ENCODE data around the gene ZNF154.

Gene ZNF154

GRCh38 chr19:57672466-57672865, 36.5 kb downstream of the ZNF154 start:
- DNase-seq, result no peak

DNA sequence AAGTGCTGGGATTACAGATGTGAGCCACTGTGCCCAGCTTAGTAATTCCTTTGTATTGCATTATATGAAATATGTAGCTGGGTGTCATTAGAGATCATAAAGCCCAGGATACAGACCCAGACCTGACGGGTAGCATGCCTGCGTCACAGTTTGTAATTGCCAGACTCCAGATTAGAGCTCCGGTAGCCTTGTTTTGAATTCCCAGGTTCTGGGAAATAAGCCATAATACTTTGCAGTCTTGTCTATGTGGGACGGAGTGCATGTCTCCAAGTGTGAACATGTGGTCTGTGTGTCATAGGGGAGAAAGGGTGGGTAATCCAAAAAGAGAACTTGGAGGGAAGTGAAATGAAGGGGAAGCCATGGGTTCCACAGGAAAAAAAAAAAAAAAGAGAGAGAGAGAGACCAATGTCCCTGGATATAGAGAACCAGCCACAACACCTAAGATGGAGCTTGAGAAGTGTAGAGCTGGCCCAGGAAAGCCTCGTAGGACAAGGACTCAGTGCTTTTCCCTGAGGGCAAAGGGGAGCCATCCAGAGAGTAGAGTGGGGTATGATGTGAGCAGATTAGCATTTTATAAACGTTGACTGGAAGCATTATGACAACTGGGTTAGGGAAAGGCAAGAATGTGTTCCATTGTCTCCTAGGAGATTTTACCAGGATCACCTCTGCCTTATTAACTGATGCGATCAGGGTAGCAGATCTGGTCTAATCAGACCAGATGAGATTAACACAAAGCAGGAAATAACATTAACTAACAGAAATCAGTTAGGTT, 37.7 kb downstream of the ZNF154 start:
- DNase-seq, result no peak

GRCh38 chr19:57668635-57669034, 40.4 kb downstream of the ZNF154 start, which contains the start of gene ZSCAN4:
Gene ZSCAN4, plus strand, starts transcription at chr19:57668935. Its CDS starts 7,211 bp downstream, at chr19:57676146.
- no peak for DNase-seq

DNA sequence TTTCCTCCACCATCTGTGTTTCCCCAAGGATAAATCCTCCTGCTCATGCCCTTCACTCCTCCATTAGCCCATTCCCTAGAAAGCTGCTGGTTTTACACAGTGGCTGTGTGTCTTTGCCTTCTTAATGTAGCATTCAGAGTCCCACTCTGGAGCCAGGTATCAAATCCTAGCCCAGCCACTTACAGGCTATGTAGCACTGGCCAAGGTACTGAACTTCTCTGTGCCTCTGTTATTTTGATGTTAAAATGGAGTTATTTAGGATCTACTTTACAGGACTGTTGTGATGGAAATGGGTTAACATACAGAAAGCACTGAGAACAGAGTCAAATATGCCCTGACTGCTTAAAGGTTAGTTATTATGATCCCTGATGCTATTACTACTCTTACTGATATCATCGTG, 41.8 kb downstream of the ZNF154 start:
- no peak for DNase-seq

DNA sequence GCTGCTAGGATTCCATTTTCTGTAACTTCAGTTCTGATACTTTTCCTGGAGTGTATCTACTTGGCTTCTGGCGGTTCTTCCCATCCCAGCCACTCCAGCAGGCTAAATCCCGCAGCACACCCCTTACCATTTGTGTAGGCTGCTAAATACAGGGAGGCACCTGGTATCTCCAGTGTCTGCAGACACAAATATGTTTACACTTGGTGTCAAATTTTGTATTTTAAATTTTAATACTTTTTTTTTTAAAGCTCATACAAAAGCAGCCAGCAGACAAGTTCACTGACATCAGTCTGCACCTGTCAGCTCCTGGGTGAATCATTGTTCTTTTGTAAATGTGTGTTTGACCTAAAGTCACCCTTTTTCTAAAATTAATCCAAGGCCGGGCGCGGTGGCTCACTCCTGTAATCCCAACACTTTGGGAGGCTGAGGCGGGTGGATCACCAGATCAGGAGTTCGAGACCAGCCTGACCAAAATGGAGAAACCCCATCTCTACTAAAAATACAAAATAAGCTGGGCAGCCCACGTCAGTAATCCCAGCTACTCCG, 43.7 kb downstream of the ZNF154 start:
- no peak for DNase-seq

DNA sequence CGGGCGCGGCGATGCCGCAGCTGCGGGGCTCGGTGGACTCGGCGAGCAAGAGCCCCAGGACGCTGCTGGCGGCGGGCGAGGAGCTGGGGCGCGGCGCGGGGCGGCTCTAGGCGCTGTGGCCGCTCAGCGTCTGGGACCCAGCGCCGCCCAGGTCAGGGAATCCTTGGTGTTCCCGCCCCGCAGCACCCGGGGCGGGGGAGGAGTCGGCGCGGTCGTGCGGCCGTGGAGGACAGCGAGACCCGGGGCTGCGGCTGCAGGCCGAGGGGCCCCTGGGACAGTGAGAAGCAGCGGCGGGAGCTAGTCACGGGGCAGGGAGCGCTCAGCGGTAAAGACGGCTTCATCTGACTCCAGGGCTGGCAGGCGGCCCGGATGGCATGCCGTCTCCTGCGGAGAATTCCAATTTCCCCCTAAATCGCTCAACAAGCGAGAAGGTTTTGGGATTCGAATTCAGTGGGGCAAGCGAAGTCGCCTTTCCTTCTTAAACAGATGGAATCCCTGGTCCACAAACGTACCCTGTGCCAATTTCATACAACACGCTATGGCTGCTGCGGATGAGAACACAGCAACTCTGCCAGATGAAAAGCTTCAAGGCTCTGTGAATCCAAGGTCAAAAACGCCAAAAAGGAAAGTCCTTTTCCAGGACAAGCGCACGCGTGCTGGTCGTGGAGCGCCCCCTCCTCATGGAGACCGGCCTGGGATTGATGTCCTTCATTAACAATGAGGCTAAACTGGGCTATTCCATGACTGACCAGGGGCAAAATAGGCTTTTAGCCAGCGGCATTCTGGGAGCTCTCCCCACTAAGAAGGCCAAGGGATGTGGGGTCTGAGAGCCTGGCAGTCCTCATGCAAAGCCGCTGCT, 44.5 kb downstream of the ZNF154 start:
- peak in 1 of 2 experiments; percentile 17 for DNase-seq

DNA sequence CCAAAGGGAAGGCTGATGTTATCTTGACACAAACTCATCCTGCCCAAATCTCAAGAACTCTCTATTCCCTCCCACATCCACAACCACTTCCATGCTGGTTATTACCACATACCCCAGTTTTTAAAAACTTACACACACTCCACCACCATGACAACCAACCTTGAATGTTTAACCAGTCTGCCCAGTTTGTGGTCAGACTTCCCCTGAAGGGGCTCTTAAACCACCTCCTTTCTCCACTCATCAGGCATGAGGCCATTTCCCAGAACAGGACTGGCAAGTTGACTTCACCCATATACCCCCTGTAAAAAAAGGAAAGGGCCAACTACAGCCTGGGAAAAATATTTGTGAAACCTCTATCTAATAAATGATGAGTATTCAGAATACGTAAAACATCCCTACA, 52.7 kb downstream of the ZNF154 start:
- DNase-seq, result no peak

- no peak for DNase-seq
These were observed 53.6 kb downstream of the ZNF154 start for GRCh38 chr19:57655443-57655842.

GRCh38 chr19:57653689-57654088, 55.3 kb downstream of the ZNF154 start:
- DNase-seq, result no peak

DNA sequence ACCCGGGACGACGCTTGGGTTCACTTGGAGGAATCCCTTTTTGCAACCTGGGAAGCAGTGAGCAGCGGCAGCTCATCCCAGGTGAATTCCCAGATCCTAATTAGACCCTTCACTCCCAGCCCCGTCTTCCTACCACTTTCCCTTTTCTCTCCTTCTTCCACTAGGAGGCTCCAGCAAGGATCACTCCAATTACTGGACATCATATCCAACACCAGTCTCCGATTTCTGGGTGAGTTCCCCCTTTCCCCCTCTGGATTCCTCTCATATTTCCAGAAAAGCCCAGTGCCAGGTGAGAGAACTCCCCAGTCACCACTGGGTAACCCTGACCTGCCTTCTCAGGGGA, 57.4 kb downstream of the ZNF154 start:
- no peak for DNase-seq

- DNase-seq, result peak; percentile 39 to 74
These were observed 60.5 kb downstream of the ZNF154 start for GRCh38 chr19:57648331-57649003.
